Left kidney (tissue), 2 donors: ENCODE results near the gene GHRHR. TPM values are rescaled to one million over a fixed set of nuclear protein-coding genes. Genes with fewer than 3 reads are reported as not detected.
A peak's percentile ranks its signal among the peaks of the same experiment; 100 is the strongest.

Experiments
- DNase-seq: peaks from one replicate; pipeline ENCODE4 v3.0.0-alpha.2; 2013
- polyA plus RNA-seq: library from polyadenylated mRNA; unstranded; fragments of 120-200 nt; gene quantifications from one replicate; pipeline ENCODE4 v1.2.1, GENCODE V29; 2013; ENCODE audit not compliant: insufficient read length

GHRHR gene
- polyA plus RNA-seq, 1 donor: 0.33 TPM

- DNase-seq: no peak
Measured at GRCh38 chr7:30928254-30928872, 35.4 kb upstream of the GHRHR start.

GRCh38 chr7:30929686-30930085 is 34.1 kb upstream of the GHRHR start:
- DNase-seq: no peak

DNA sequence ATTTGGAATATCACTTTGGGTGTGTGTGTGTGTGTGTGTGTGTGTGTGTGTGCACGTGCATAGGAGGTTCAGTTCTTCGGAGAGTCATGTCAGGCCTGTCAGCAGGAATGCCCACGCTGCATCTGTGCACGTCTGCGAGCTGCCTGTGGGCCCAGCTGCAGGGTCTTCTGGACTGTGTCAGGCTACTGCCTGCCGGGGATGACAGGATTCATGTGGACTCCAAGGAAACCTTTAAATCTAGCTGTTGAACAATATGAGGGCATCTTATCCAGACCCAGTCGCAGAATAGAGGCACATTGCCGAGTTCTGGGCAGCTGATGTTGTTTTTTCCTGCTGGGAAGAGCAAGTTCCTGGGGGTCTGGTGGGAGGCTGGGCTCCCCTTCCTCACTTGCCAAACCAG is 33.1 kb upstream of the GHRHR start:
- no peak for DNase-seq

DNA sequence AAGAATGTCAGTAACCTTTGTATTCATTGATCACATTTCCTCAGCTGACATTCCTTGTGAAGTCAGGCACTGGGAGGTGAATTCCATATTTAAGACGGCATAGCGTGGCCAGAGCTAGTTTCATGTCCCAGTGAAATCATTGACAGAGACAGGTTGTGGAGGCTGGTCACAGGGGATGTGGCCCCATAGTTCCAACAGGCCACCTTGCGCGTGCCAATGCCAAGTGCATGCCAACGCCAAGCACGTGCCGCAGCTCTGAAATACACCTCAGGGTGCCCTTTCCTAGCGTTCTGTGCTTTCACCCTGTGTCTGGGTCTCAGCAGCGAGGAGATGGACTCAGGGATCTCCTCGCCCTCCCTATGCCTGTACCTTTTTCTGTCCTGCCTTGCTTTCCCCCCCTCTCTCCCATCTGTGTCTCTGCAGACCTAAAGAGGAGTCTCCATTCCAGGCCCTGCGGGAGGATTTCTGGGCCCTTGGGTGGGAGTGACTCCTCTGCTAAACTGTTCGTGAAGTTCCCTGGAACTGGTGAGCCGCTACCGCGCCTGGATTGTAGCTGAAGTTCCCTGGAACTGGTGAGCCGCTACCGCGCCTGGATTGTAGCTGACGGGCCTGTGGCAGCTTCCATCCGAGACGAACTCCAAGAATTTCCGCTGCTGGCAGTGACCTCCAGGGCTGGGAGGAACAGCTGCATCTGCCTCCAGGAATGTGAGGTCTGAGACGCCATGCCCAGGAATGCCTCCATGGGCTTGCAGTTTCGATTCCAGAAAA is 32.4 kb upstream of the GHRHR start:
- DNase-seq: no peak

- DNase-seq: no peak
Measured at GRCh38 chr7:30931929-30932540, 31.7 kb upstream of the GHRHR start.

DNA sequence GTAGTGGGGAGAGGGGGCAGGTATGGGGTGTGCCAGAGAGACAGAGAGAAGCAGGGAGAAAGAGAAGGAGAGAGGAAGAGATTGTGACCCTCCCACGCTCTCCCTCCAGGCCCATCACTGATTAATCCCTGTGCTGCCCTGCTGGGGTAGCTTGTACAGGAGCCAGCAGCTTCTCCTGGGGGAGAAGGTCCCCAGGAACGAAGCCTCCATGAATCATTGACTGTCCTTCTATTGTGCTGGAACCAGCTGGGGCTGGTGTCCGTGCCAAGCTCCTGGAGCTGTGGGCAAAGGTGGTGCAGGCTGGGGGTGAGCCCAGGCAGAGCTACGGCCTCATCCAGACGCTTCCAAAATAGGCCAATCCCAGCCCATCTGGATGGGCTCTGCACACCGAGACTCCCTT is 31.2 kb upstream of the GHRHR start:
- DNase-seq: no peak

DNA sequence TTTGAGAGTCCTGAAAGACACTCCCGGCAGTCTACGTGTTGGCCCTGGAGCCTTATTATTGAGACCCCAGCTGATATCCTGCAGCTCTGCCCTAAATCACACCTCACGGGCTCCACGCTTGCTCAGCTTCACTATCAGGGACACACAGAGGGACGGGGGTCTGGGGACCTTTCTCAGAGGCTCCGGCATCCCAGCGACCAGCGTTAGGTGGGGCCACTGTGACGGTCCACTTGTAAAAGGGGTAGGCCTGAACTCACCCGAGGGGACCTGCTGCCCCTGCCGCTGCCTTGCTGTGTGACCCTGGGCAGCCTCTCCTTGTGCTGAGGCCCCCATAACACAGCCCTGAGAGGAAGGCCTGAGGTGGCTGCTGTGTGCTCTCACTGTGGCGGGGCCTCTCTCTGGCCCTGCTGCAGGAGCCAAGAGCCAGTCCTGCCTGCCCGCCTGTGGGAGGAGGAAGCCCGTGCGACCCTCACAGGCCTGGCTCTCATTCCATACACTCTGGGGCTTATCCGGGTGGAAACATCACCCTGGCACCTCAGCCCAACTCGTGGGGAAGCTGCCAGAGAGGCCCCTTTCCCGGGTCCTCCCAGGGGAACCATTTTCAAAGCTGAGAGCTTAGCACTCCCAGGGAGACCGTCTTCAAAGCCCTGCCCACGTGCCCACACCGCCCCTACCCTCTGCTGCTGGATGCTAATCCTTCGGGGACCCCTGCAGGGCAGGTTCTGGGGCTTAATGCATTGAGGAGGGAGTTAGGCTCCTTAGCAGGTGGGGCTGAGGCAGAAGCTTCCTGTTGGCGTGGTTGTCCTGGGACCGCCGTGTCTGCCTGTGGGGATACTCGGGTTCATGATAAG is 30.4 kb upstream of the GHRHR start:
- no peak for DNase-seq

- no peak for DNase-seq
Measured at GRCh38 chr7:30934225-30934624, 29.5 kb upstream of the GHRHR start.

DNA sequence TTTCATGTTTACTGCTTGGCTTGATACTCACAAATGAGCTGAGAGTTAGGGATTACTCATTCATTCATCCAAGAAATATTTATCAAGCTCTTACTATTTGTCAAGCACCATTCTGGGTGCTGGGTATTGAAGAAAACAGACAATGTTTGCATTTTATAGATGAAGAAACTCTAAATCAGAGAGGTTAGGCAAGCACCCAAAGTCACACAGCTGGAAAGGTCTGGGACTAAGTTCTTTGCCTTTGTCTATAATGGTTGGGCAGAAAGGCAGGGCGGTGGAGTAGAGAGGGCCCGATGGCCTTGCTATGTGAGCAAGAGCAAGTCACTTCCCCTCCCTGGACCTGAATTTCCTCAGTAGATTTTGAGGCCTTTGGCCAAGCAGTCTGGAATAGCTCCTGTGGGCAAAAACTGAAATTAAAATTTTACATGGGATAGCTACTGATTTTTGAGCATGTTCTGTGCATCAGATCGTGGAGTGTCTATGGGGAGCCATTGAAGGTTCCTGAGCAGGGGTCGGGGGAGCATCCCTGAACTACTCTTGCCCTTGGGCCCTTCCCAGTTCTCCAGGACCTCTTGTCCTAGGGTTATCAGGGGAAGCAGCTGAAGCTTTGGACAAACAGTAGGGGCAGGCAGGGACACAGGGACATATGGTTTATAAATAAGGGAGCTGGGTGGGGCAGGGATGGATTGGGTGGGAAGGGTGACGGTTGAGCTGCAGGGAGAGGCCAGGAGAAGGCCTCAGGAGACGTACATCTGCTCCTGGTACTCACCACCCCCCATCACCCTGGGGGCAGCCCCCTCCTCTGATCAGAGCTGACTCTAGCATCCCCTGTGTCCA is 28.8 kb upstream of the GHRHR start:
- no peak for DNase-seq

GRCh38 chr7:30935569-30935877 is 28.2 kb upstream of the GHRHR start:
- no peak for DNase-seq

DNA sequence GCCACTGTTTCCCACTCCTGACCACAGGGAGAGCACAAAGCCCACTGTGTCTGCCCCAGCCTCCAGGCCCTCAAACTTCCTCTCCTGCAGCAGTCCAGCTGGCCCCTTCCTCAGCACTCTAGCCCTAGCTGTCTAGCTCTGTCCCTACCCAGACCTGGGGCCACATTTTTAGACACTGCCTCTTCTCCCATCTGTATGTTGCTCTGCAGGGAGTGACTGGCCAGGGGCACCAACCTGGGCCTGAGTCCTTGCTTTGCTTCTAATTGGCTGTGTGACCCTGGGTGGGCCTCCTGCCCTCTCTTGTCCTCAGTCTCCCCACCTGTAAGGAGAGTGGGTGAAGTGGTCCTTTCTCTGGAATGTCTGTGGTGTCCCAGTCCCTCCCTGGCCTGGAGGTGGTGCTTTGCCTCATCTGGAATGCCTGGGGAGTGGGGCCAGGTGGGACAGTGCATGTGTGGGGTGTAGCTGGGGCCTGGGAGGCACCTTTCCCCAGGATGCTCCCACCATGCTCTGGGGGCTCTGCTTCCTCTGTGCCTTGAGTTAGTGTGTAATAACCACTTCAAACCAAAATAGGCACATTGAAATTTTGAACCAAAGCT is 27.0 kb upstream of the GHRHR start:
- DNase-seq: no peak

DNA sequence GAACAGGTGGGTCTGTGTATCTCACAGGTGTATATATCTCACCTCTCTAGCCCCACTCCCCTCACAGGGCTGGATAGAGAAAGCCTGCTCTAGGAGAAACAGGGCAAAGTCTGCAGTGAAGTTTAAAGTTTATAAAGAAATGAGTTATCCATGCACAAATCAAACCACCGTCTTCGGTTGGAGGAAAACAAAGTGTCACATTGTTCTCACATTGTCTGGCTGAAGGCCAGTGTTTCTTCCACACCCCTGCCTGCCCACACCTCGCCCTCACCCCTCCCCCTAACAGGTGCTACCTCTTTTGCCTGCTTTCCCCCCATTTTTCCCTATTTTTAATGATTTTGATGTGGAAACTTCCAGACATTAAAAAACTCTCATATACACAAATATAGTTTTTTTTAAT is 26.3 kb upstream of the GHRHR start:
- no peak for DNase-seq

DNA sequence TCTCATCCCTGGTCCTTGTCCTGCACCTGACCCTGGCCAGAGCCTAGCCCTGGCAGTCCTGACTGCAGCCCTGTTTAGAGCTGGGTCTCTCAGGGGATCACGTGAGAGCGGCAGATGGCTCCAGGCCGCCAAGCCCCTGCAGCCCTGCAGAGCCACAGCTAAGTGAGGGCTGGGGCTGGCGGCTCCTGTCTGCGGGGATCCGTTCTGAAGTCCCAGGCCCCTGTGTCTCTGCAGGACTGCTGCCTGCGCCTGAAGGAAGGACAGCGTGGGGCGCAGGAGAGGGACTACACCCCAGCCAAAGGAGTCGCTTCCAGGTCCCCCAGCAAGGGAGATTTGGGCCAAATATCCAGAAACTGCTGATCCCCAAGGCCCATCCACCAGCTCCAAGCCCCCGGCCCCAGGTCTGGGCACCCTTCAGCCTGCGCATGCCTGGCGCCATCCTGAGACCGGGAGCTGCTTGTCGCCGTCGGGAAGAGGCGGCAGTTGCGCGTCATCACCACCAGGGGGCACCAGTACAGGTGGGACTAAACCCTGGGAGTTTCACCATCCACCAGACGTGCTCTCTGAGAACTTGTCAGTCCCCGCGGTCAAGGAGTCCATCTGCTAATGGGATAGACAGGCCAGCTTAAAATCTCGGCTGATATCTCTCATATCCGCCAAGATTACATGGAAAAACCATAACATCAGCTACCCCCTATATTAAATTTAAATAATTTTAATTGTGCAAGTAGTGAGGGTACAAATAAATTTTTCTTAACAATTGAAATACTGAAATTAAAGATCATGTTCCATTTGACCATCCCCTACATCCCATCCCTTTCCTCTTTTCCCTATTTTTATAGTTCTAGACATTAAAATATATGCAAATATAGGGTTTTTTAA is 25.1 kb upstream of the GHRHR start:
- peak; percentile 78 for DNase-seq

DNA sequence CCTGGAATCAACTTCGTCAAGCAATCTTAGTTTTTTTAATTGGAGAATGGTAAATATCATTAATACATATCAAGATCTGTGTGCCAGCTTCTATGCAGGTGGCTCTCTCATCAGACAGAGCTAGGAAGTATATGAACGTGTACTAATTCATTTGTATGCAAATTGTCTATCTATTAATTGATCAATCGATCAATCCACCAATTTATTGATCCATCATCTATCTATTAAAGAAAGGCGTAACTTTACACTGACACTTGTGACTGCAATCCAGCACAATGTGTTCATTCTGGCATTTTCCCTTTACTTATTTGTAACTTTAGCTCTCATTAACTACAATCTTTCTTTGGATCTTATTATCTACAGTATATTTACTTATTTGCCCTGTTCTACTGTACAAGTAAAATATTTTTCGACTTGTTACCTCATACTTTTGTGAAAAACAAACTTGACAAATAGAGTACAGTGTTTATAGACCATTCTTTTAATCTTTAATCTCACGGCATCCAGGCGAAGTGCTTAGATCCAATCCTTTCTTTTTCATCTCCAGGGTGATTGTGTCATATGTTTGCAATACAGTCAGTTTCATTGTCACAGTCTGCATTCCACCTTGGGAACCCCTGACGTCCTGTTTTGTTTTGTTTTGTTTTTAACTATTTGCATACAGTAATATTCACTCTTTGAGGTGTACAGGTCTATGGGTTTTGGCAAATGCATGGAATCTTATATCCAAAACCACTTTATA is 22.0 kb upstream of the GHRHR start:
- no peak for DNase-seq

- no peak for DNase-seq
Measured at GRCh38 chr7:30950197-30950596, 13.6 kb upstream of the GHRHR start.

- DNase-seq: no peak
Measured at GRCh38 chr7:30954914-30955313, 8.8 kb upstream of the GHRHR start.

GRCh38 chr7:30956704-30957103 is 7.0 kb upstream of the GHRHR start:
- DNase-seq: no peak

- DNase-seq: no peak
Measured at GRCh38 chr7:30965372-30965771, 1.6 kb downstream of the GHRHR start.

DNA sequence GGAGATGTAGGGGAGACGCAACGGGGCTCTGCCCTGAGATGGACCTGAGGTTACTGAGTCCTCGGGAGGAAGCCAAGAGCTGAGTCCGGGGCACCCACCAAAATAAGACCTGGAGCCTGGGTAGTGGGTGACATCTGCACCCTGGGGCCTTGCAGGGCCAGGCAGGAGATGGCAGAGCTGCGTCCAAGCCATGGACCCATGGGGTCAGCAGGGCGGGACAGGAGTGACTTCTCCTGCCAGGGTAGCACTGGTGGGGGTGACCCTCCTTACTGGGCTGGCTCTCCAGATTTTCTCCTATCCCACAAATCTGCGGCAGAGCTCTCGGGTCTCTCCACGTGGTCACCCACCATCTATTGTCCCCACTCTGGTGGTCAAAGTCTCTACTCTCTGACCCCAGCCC is 2.1 kb downstream of the GHRHR start:
- DNase-seq: no peak

DNA sequence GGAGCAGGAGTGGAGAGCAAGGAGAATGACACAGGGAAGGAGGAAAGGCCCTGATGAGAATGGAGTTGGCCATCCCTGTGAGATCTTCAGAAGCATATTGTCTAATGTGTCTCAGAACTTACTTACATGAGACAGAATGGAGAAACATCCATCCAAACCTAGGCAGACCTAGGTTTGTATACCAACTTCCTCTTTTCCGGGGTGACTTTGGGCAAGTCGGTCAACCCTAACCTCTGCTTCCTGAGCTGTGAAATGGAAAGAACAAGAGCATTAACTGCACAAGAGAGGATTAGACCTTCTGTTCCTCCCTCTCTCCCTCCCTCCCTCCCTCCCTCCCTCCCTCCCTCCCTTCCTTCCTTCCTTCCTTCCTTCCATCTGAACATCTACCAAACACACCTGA is 4.5 kb downstream of the GHRHR start:
- DNase-seq: no peak
